Astrocyte (in vitro differentiated cells and primary cell): ENCODE measurements around the gene DNM1.

Experiments used
- EZH2 ChIP-seq: IDR thresholded peaks from 2 replicates; pipeline ENCODE4 v1.6.1; 2012; ENCODE audit warnings: mild to moderate bottlenecking, low read length, inconsistent platforms; ENCODE audit not compliant: insufficient read depth
- TF ChIP-seq, protein P1 (sequence below): IDR thresholded peaks from 2 replicates; pipeline ENCODE4 v1.5.1; 2011; ENCODE audit warnings: low read depth, mild to moderate bottlenecking, inconsistent platforms, low read length, moderate library complexity; ENCODE audit not compliant: insufficient read depth

DNA sequence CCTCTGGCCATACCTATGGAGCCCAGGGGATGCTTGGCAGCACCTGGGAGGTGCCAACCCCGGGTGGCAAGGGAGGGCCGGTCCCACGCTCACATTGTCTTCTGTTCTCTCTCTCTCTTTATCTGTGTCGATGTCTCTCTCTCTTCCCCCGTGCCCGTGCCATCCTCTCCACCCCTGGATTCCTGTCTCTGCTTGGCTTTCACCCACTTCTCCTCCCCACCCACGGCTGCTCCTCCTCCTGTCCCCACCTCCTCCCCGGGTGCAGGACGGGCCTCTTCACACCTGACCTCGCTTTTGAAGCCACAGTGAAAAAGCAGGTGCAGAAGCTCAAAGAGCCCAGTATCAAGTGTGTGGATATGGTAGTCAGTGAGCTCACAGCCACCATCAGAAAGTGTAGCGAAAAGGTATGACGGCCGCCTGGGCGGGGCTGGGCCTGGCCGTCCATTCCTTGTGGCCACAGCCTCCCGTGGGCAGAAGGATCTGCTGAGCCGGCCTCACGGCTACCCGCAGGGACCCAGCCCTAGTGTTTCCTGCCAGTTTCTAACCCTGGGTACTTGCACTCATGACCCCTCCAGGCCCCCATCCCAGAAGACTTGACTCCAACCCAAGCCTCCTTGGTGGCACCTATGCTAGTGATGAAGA is 22.7 kb downstream of the DNM1 start:
- TF ChIP-seq, protein P1, sequence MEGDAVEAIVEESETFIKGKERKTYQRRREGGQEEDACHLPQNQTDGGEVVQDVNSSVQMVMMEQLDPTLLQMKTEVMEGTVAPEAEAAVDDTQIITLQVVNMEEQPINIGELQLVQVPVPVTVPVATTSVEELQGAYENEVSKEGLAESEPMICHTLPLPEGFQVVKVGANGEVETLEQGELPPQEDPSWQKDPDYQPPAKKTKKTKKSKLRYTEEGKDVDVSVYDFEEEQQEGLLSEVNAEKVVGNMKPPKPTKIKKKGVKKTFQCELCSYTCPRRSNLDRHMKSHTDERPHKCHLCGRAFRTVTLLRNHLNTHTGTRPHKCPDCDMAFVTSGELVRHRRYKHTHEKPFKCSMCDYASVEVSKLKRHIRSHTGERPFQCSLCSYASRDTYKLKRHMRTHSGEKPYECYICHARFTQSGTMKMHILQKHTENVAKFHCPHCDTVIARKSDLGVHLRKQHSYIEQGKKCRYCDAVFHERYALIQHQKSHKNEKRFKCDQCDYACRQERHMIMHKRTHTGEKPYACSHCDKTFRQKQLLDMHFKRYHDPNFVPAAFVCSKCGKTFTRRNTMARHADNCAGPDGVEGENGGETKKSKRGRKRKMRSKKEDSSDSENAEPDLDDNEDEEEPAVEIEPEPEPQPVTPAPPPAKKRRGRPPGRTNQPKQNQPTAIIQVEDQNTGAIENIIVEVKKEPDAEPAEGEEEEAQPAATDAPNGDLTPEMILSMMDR = no peak
- TF ChIP-seq EZH2 = no peak
